ENCODE results near the gene KIF9. TPM values are rescaled to one million over a fixed set of nuclear protein-coding genes. Genes with fewer than 3 reads are reported as not detected.
"Not testable (repeated sequence)": the region's sequence is repeated elsewhere in the genome, so short reads cannot be mapped to it uniquely, and the experiment has no call there.

The KIF9 gene
- polyA plus RNA-seq, 1 donor (not counting 4 experiments of a cell fraction or from before 2014, with no cell fraction given), result 9.2 TPM

DNA sequence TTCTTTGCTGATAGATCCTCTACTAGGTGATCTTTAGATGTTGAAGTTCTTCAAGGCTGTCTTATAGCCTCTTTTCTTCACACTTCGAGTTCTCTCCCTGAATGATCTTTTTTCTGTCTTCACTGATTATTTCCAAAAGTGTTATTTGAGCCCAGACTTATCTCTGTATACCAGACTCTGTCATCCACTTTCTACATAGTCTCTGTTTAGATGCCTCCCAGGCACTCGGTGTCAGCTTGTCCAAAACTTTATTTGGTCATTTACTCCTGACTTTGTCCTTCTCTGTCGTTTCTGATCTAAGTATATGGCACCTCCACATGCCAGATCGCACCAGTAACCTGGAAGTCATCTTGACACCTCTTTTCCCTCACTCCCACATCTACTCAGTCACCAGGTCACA lies 27.8 kb upstream of the KIF9 start:
- Histone ChIP-seq H4K20me1 (ENCODE audit: control insufficient read depth, extremely low read depth, insufficient read depth, low read length) (peaks cover 3% of the 10 kb centered on the region), H3K9ac (ENCODE audit: control insufficient read depth, extremely low read depth, insufficient read depth, low read length) (no peak overlapping the region), H3K9me1 (ENCODE audit: control insufficient read depth, extremely low read depth, insufficient read depth, low read length) (no peaks in the 10 kb centered on the region), H3K36me3 (ENCODE audit: control insufficient read depth in 2 of 2, extremely low read depth in 1 of 2, insufficient read depth in 2 of 2, low read length in 2 of 2) (peaks cover 0 to 2% of the 10 kb centered on the region in 2 experiments), H3K9me3 (ENCODE audit: control insufficient read depth, low read depth, low read length) (no peaks in the 10 kb centered on the region), H3K27me3 (ENCODE audit: control insufficient read depth, extremely low read depth, insufficient read depth, low read length) (no peaks in the 10 kb centered on the region), H3K4me3 (ENCODE audit: control insufficient read depth in 2 of 3, extremely low read depth in 1 of 3, insufficient read depth in 2 of 3, low read depth in 1 of 3, low read length in 3 of 3) (no peak overlapping the region), H3K79me2 (ENCODE audit: control insufficient read depth, insufficient read depth, low read length) (peaks cover 18% of the 10 kb centered on the region), H3K27ac (ENCODE audit: control insufficient read depth, insufficient read depth, low read length) (no peak overlapping the region), H3K4me2 (ENCODE audit: control insufficient read depth, extremely low read depth, insufficient read depth, low read depth, low read length) (no peak overlapping the region), H3K4me1 (ENCODE audit: control insufficient read depth, extremely low read depth, insufficient read depth, low read length) (no peaks in the 10 kb centered on the region), H2AFZ (ENCODE audit: control insufficient read depth, low read length) (no peak overlapping the region)
- TF ChIP-seq, protein P1, sequence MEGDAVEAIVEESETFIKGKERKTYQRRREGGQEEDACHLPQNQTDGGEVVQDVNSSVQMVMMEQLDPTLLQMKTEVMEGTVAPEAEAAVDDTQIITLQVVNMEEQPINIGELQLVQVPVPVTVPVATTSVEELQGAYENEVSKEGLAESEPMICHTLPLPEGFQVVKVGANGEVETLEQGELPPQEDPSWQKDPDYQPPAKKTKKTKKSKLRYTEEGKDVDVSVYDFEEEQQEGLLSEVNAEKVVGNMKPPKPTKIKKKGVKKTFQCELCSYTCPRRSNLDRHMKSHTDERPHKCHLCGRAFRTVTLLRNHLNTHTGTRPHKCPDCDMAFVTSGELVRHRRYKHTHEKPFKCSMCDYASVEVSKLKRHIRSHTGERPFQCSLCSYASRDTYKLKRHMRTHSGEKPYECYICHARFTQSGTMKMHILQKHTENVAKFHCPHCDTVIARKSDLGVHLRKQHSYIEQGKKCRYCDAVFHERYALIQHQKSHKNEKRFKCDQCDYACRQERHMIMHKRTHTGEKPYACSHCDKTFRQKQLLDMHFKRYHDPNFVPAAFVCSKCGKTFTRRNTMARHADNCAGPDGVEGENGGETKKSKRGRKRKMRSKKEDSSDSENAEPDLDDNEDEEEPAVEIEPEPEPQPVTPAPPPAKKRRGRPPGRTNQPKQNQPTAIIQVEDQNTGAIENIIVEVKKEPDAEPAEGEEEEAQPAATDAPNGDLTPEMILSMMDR (optimal IDR thresholded peaks at IDR 0.05 in 1 of 3, IDR thresholded peaks at IDR 0.05 in 1 of 3, conservative IDR thresholded peaks at IDR 0.05 in 1 of 3; ENCODE audit: extremely low read depth in 1 of 3, insufficient read depth in 2 of 3, low read length in 3 of 3), result no peak
- TF ChIP-seq EZH2 (IDR thresholded peaks at IDR 0.05; ENCODE audit: low read length), result no peak
- dilution Hi-C loops (cut with MboI; ENCODE audit: extremely low pct_ligation_motif_present, low sequenced_read_pairs), result no loop called here
- no peak for FAIRE-seq
- DNase-seq (ENCODE audit: low read depth, low spot score), result no peak

DNA sequence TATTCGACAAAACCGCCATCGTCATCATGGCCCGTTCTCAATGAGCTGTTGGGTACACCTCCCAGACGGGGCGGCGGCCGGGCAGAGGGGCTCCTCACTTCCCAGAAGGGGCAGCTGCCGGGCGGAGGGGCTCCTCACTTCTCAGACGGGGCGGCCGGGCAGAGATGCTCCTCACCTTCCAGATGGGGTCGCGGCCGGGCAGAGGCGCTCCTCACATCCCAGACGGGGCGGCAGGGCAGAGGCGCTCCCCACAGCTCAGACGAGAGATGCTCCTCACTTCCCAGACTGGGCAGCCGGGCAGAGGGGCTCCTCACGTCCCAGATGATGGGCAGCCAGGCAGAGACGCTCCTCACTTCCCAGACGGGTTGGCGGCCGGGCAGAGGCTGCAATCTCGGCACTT lies 26.6 kb upstream of the KIF9 start:
- H4K20me1 ChIP-seq (ENCODE audit: control insufficient read depth, extremely low read depth, insufficient read depth, low read length); H3K27ac ChIP-seq (ENCODE audit: control insufficient read depth, insufficient read depth, low read length); DNase-seq (ENCODE audit: low read depth, low spot score); H3K9me1 ChIP-seq (ENCODE audit: control insufficient read depth, extremely low read depth, insufficient read depth, low read length); H3K9me3 ChIP-seq (ENCODE audit: control insufficient read depth, low read depth, low read length); H3K4me3 ChIP-seq (ENCODE audit: control insufficient read depth in 2 of 3, extremely low read depth in 1 of 3, insufficient read depth in 2 of 3, low read depth in 1 of 3, low read length in 3 of 3); H3K9ac ChIP-seq (ENCODE audit: control insufficient read depth, extremely low read depth, insufficient read depth, low read length); FAIRE-seq; H2AFZ ChIP-seq (ENCODE audit: control insufficient read depth, low read length); H3K4me1 ChIP-seq (ENCODE audit: control insufficient read depth, extremely low read depth, insufficient read depth, low read length); H3K4me2 ChIP-seq (ENCODE audit: control insufficient read depth, extremely low read depth, insufficient read depth, low read depth, low read length); H3K27me3 ChIP-seq (ENCODE audit: control insufficient read depth, extremely low read depth, insufficient read depth, low read length); H3K36me3 ChIP-seq (ENCODE audit: control insufficient read depth in 2 of 2, extremely low read depth in 1 of 2, insufficient read depth in 2 of 2, low read length in 2 of 2); dilution Hi-C loops (cut with MboI; ENCODE audit: extremely low pct_ligation_motif_present, low sequenced_read_pairs): not testable (repeated sequence)
- peaks cover 24% of the 10 kb centered on the region for H3K79me2 ChIP-seq (ENCODE audit: control insufficient read depth, insufficient read depth, low read length)

DNA sequence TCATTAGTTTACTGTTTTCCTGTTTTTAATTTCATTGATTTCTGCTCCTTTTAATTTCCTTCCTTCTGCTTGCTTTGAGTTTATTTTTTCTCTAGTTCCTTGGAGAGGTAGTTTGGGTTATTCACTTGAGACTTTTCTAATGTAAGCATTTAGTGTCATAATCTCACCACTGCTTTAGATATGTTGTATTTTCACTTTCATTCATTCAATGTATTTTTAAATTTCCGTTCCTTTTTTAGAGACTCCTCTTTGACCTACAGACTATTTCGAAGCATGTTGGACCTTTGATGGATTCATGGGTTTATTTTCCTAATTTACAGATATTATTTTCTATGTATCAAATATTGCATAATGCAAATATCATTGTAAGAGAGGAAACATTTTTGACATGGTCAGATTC lies 23.4 kb upstream of the KIF9 start:
- FAIRE-seq, result no peak
- Histone ChIP-seq H3K9ac (ENCODE audit: control insufficient read depth, extremely low read depth, insufficient read depth, low read length) (no peak overlapping the region), H3K79me2 (ENCODE audit: control insufficient read depth, insufficient read depth, low read length) (peaks cover 32% of the 10 kb centered on the region), H3K9me1 (ENCODE audit: control insufficient read depth, extremely low read depth, insufficient read depth, low read length) (no peaks in the 10 kb centered on the region), H3K27ac (ENCODE audit: control insufficient read depth, insufficient read depth, low read length) (no peak overlapping the region), H3K4me3 (ENCODE audit: control insufficient read depth in 2 of 3, extremely low read depth in 1 of 3, insufficient read depth in 2 of 3, low read depth in 1 of 3, low read length in 3 of 3) (no peak overlapping the region), H3K4me2 (ENCODE audit: control insufficient read depth, extremely low read depth, insufficient read depth, low read depth, low read length) (no peak overlapping the region), H3K27me3 (ENCODE audit: control insufficient read depth, extremely low read depth, insufficient read depth, low read length) (no peaks in the 10 kb centered on the region), H2AFZ (ENCODE audit: control insufficient read depth, low read length) (no peak overlapping the region), H4K20me1 (ENCODE audit: control insufficient read depth, extremely low read depth, insufficient read depth, low read length) (peaks cover 3% of the 10 kb centered on the region), H3K4me1 (ENCODE audit: control insufficient read depth, extremely low read depth, insufficient read depth, low read length) (no peaks in the 10 kb centered on the region), H3K9me3 (ENCODE audit: control insufficient read depth, low read depth, low read length) (no peaks in the 10 kb centered on the region), H3K36me3 (ENCODE audit: control insufficient read depth in 2 of 2, extremely low read depth in 1 of 2, insufficient read depth in 2 of 2, low read length in 2 of 2) (peaks cover 2 to 8% of the 10 kb centered on the region in 2 experiments)
- DNase-seq (ENCODE audit: low read depth, low spot score), result no peak
- TF ChIP-seq EZH2 (IDR thresholded peaks at IDR 0.05; ENCODE audit: low read length), result no peak
- TF ChIP-seq, protein P1 (optimal IDR thresholded peaks at IDR 0.05 in 1 of 3, IDR thresholded peaks at IDR 0.05 in 1 of 3, conservative IDR thresholded peaks at IDR 0.05 in 1 of 3; ENCODE audit: extremely low read depth in 1 of 3, insufficient read depth in 2 of 3, low read length in 3 of 3), result no peak
- dilution Hi-C loops (cut with MboI; ENCODE audit: extremely low pct_ligation_motif_present, low sequenced_read_pairs), result no loop called here

Measured in keratinocyte (primary cell).